HepG2 (cell line): ENCODE data around the gene IL1B. TPM values are rescaled to one million over a fixed set of nuclear protein-coding genes. Genes with fewer than 3 reads are reported as not detected.

ENCODE experiments used
- ARNT2 ChIP-seq: sonication (generic); formaldehyde crosslinking; IDR thresholded peaks from 2 replicates; pipeline ENCODE4 v1.8.0; 2022; ENCODE audit warnings: mild to moderate bottlenecking, low read depth, missing genetic modification reagents, moderate library complexity
- CBFB ChIP-seq: sonication (generic); formaldehyde crosslinking; IDR thresholded peaks from 2 replicates; pipeline ENCODE4 v1.4.0; 2020; ENCODE audit warnings: missing genetic modification reagents
- CBX1 ChIP-seq: IDR thresholded peaks from one replicate; pipeline ENCODE4 v1.6.1; 2016; ENCODE audit warnings: antibody characterized with exemption, low read depth
- HMG20B ChIP-seq: conservative IDR thresholded peaks from 2 replicates; pipeline ENCODE4 v1.6.1; 2016; ENCODE audit warnings: missing genetic modification reagents, missing compliant biosample characterization
- MXD4 ChIP-seq: IDR thresholded peaks from 2 replicates; pipeline ENCODE4 v1.6.1; 2016; ENCODE audit warnings: mild to moderate bottlenecking, missing biosample characterization, missing genetic modification reagents
- NR2F2 ChIP-seq: IDR thresholded peaks from 2 replicates; pipeline ENCODE4 v1.6.1; 2012; ENCODE audit warnings: low read depth, inconsistent platforms, borderline replicate concordance
- PHF5A ChIP-seq: IDR thresholded peaks from one replicate; pipeline ENCODE4 v1.6.1; 2018; ENCODE audit warnings: low read depth, missing genetic modification reagents; ENCODE audit not compliant: unreplicated experiment
- PRMT3 ChIP-seq: sonication (generic); formaldehyde crosslinking; IDR thresholded peaks from 2 replicates; pipeline ENCODE4 v1.8.1; 2022; ENCODE audit warnings: low read depth, mild to moderate bottlenecking, moderate library complexity, missing genetic modification reagents, borderline replicate concordance
- SIX1 ChIP-seq: sonication (generic); formaldehyde crosslinking; IDR thresholded peaks from 2 replicates; pipeline ENCODE4 v1.4.0; 2020; ENCODE audit warnings: missing genetic modification reagents, borderline replicate concordance
- SNAI1 ChIP-seq: sonication (generic); formaldehyde crosslinking; IDR thresholded peaks from 2 replicates; pipeline ENCODE4 v1.5.0; 2020; ENCODE audit warnings: mild to moderate bottlenecking, missing genetic modification reagents, borderline replicate concordance
- TOPORS ChIP-seq: sonication (generic); formaldehyde crosslinking; IDR thresholded peaks from 2 replicates; pipeline ENCODE4 v1.8.0; 2023; ENCODE audit warnings: mild to moderate bottlenecking, missing genetic modification reagents
- ZBTB20 ChIP-seq: sonication (generic); formaldehyde crosslinking; IDR thresholded peaks from 2 replicates; pipeline ENCODE4 v1.8.1; 2023; ENCODE audit warnings: missing genetic modification reagents, low read depth, mild to moderate bottlenecking, borderline replicate concordance
- ZFP1 ChIP-seq: IDR thresholded peaks from 2 replicates; pipeline ENCODE4 v1.6.1; 2016
- ZFX ChIP-seq: sonication (generic); formaldehyde crosslinking; IDR thresholded peaks from 2 replicates; pipeline ENCODE4 v1.4.0; 2020; ENCODE audit warnings: mild to moderate bottlenecking, low read depth, missing genetic modification reagents, moderate library complexity
- ZNF263 ChIP-seq: sonication (generic); formaldehyde crosslinking; IDR thresholded peaks from 2 replicates; pipeline ENCODE4 v1.4.0; 2020; ENCODE audit warnings: missing genetic modification reagents
- ZNF556 ChIP-seq: sonication (generic); formaldehyde crosslinking; IDR thresholded peaks from 2 replicates; pipeline ENCODE4 v1.4.0; 2020; ENCODE audit warnings: mild to moderate bottlenecking, missing genetic modification reagents, borderline replicate concordance
- ZNF672 ChIP-seq: sonication (generic); formaldehyde crosslinking; IDR thresholded peaks from 2 replicates; pipeline ENCODE4 v1.8.1; 2022; ENCODE audit warnings: missing genetic modification reagents
- ZNF790 ChIP-seq: sonication (generic); formaldehyde crosslinking; IDR thresholded peaks from 2 replicates; pipeline ENCODE4 v1.8.0; 2022; ENCODE audit warnings: missing genetic modification reagents, mild to moderate bottlenecking, borderline replicate concordance
- ZSCAN20 ChIP-seq: sonication (generic); formaldehyde crosslinking; IDR thresholded peaks from 2 replicates; pipeline ENCODE4 v1.4.0; 2020; ENCODE audit warnings: missing genetic modification reagents, mild to moderate bottlenecking, borderline replicate concordance
- ZSCAN25 ChIP-seq: sonication (generic); formaldehyde crosslinking; IDR thresholded peaks from 2 replicates; pipeline ENCODE4 v1.8.0; 2022; ENCODE audit warnings: mild to moderate bottlenecking, missing genetic modification reagents
- polyA plus RNA-seq, 8 experiments: library from polyadenylated mRNA; depleted of rRNA in 3 of 8; stranded (reverse) in 7 of 8; unstranded in 1 of 8; fragments of >200 nt; fragmentation: Illumina TruSeq in 4 of 8; extraction: Trizol in 4 of 8; gene quantifications; 2 replicates each; pipeline versions ENCODE4 v1.2.1 to v1.2.3, GENCODE V29; 2011 to 2016; ENCODE audit warnings: low read depth in 4 of 8, missing spikeins in 1 of 8, mixed read lengths in 1 of 8; ENCODE audit not compliant: insufficient read depth in 1 of 8
- total RNA-seq, 5 experiments: library from RNA; depleted of rRNA; stranded (reverse); fragments of >200 nt; fragmentation: Illumina TruSeq; extraction: Trizol; gene quantifications; 2 replicates each; pipeline ENCODE4 v1.2.3, GENCODE V29; 2016; ENCODE audit warnings: low read depth in 1 of 5
- TF ChIP-seq, protein P1 (sequence below): sonication (generic); formaldehyde crosslinking; IDR thresholded peaks from 2 replicates; pipeline ENCODE4 v1.4.0; 2020; ENCODE audit warnings: mild to moderate bottlenecking, low read depth, missing genetic modification reagents
- TF ChIP-seq, protein P2 (sequence below): IDR thresholded peaks from 2 replicates; pipeline ENCODE4 v1.6.1; 2016; ENCODE audit warnings: low read depth, control low read depth
- TF ChIP-seq, protein P3 (sequence below): sonication (generic); formaldehyde crosslinking; conservative IDR thresholded peaks from 2 replicates; pipeline ENCODE4 v1.8.0; 2022; ENCODE audit warnings: low read depth, missing genetic modification reagents
- TF ChIP-seq, protein P4 (sequence below): sonication (generic); formaldehyde crosslinking; IDR thresholded peaks from 2 replicates; pipeline ENCODE4 v1.4.0; 2020; ENCODE audit warnings: mild to moderate bottlenecking, missing genetic modification reagents
- TF ChIP-seq, protein P5 (sequence below): IDR thresholded peaks from 2 replicates; pipeline ENCODE4 v1.6.1; 2016; ENCODE audit warnings: low read depth, borderline replicate concordance

The IL1B gene
- total and polyA plus RNA-seq, 2 of the 13 experiments (the other 11 are each of a cell fraction or from before 2014, with no cell fraction given): 0.18 TPM; not detected in 1

DNA sequence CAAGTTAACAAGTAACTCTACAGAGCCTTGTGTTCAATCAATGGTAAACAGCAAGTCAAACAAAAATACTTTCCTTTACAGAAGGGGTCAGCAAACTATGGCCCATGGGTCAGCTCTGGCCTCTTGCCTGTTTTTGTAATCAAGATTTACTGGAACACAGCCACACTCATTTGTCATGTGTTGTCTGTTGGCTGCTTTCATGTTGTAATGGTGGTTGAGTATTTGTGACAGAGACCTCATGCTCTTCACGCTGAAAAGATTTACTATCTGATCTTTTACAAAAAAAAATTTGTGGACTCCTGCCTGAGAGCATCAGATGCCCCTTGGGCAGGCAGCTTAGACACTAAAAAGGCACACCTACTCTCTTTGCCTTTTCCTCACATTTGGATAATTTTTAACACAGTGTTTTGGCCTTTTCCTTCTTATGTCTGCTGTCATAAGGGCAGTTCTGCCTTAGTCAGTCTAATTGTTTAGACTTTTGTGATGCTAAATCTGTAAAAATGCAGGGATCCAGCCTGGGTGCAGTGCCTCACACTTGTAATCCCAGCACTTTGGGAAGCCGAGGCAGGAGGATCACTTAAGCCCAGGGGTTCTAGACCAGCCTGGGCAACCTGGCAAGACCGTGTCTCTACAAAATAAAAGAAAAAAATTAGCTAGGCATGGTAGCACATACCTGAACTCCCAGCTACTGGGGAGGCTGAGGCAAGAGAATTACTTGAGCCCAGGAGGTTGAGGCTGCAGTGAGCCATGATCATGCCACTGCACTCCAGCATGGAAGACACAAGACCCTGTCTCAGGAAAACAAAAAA lies 18.3 kb downstream of the IL1B start (continued):
- TF ChIP-seq, protein P1, sequence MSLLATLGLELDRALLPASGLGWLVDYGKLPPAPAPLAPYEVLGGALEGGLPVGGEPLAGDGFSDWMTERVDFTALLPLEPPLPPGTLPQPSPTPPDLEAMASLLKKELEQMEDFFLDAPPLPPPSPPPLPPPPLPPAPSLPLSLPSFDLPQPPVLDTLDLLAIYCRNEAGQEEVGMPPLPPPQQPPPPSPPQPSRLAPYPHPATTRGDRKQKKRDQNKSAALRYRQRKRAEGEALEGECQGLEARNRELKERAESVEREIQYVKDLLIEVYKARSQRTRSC (CRISPR knock-in tag): no peak
- TF ChIP-seq CBFB (CRISPR knock-in tag) (peak; percentile 87; the same call in 1 of the 2 replicates), ZSCAN20 (no peak), PRMT3 (CRISPR knock-in tag) (0 out of 2 replicates have a peak, but pooled peaks have one; percentile 12), CBX1 (no peak), ZNF556 (CRISPR knock-in tag) (peak; percentile 89; the same call in 1 of the 2 replicates), ZSCAN25 (CRISPR knock-in tag) (peak; percentile 80), SIX1 (peak; percentile 79; the same call in 1 of the 2 replicates), ZFP1 (CRISPR knock-in tag) (peak; percentile 88), TOPORS (CRISPR knock-in tag) (0 out of 2 replicates have a peak, but pooled peaks have one; percentile 33), ARNT2 (CRISPR knock-in tag) (peak; percentile 30; the same call in 1 of the 2 replicates), ZFX (CRISPR knock-in tag) (peak; percentile 56; the same call in 1 of the 2 replicates), ZNF790 (CRISPR knock-in tag) (peak; percentile 54; the same call in 1 of the 2 replicates), HMG20B (CRISPR knock-in tag) (peak; percentile 99), SNAI1 (CRISPR knock-in tag) (0 out of 2 replicates have a peak, but pooled peaks have one; percentile 60), PHF5A (CRISPR knock-in tag) (peak; percentile 98), ZNF672 (no peak), MXD4 (CRISPR knock-in tag) (peak; percentile 72; the same call in 1 of the 2 replicates), ZNF263 (no peak), NR2F2 (peak; percentile 100), ZBTB20 (CRISPR knock-in tag) (peak; percentile 96; the same call in 1 of the 2 replicates)
- TF ChIP-seq, protein P2, sequence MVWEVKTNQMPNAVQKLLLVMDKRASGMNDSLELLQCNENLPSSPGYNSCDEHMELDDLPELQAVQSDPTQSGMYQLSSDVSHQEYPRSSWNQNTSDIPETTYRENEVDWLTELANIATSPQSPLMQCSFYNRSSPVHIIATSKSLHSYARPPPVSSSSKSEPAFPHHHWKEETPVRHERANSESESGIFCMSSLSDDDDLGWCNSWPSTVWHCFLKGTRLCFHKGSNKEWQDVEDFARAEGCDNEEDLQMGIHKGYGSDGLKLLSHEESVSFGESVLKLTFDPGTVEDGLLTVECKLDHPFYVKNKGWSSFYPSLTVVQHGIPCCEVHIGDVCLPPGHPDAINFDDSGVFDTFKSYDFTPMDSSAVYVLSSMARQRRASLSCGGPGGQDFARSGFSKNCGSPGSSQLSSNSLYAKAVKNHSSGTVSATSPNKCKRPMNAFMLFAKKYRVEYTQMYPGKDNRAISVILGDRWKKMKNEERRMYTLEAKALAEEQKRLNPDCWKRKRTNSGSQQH (CRISPR knock-in tag): 0 out of 2 replicates have a peak, but pooled peaks have one; percentile 62
- TF ChIP-seq, protein P3, sequence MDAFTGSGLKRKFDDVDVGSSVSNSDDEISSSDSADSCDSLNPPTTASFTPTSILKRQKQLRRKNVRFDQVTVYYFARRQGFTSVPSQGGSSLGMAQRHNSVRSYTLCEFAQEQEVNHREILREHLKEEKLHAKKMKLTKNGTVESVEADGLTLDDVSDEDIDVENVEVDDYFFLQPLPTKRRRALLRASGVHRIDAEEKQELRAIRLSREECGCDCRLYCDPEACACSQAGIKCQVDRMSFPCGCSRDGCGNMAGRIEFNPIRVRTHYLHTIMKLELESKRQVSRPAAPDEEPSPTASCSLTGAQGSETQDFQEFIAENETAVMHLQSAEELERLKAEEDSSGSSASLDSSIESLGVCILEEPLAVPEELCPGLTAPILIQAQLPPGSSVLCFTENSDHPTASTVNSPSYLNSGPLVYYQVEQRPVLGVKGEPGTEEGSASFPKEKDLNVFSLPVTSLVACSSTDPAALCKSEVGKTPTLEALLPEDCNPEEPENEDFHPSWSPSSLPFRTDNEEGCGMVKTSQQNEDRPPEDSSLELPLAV: no peak
- TF ChIP-seq, protein P4, sequence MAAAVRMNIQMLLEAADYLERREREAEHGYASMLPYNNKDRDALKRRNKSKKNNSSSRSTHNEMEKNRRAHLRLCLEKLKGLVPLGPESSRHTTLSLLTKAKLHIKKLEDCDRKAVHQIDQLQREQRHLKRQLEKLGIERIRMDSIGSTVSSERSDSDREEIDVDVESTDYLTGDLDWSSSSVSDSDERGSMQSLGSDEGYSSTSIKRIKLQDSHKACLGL: no peak
- TF ChIP-seq, protein P5, sequence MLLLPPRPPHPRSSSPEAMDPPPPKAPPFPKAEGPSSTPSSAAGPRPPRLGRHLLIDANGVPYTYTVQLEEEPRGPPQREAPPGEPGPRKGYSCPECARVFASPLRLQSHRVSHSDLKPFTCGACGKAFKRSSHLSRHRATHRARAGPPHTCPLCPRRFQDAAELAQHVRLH (CRISPR knock-in tag): peak; percentile 81; the same call in 1 of the 2 replicates
